Body of pancreas (tissue), 4 donors: ENCODE data around the gene IL21.

ENCODE experiments used
- POLR2A ChIP-seq, 3 donors: fragments of 450-650 bp; IDR thresholded peaks; one replicate each; pipeline ENCODE4 v1.6.1; 2016; ENCODE audit warnings: antibody characterized with exemption in 3 of 3, mild to moderate bottlenecking in 2 of 3
- TF ChIP-seq, protein P1 (sequence below), 7 experiments: fragments of 450-650 bp in 4 of 7; fragments of 200-600 bp in 3 of 7; sonication (generic) in 3 of 7; IDR thresholded peaks; one replicate each; pipeline ENCODE4 v1.5.1; 2016 to 2019; ENCODE audit warnings: antibody characterized with exemption in 7 of 7

DNA sequence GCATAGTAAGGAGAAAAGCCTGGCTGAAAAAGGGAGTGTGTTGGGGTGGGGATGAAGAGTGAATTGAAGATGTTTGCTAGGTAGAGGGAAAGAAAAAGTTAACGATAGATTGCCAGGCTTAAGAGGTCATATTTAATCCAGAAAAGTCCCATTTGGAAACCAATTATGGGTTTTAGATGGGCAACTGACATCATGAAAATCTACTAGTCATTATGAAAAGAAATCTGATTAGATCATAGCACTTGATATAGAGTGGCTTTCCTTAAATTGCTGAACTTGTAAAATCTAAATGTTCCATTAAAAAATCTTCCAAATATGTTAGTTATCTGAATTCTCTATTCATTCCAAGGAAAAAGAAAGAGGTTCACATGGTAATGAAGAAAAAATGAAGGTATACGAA is 37.5 kb upstream of the IL21 start:
- TF ChIP-seq, protein P1, sequence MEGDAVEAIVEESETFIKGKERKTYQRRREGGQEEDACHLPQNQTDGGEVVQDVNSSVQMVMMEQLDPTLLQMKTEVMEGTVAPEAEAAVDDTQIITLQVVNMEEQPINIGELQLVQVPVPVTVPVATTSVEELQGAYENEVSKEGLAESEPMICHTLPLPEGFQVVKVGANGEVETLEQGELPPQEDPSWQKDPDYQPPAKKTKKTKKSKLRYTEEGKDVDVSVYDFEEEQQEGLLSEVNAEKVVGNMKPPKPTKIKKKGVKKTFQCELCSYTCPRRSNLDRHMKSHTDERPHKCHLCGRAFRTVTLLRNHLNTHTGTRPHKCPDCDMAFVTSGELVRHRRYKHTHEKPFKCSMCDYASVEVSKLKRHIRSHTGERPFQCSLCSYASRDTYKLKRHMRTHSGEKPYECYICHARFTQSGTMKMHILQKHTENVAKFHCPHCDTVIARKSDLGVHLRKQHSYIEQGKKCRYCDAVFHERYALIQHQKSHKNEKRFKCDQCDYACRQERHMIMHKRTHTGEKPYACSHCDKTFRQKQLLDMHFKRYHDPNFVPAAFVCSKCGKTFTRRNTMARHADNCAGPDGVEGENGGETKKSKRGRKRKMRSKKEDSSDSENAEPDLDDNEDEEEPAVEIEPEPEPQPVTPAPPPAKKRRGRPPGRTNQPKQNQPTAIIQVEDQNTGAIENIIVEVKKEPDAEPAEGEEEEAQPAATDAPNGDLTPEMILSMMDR (IDR thresholded peaks at IDR 0.05) = no peak
- no peak for TF ChIP-seq POLR2A (IDR thresholded peaks at IDR 0.05)
